NCI-H187 (cell line): ENCODE results near the gene SLC38A8.

Source experiments
- DNase-seq, 2 experiments: peaks; one replicate each; lab custom pipeline; 2025; lab: John Stamatoyannopoulos, UW

The SLC38A8 gene

GRCh38 chr16:83996481-83997252, 45.9 kb downstream of the SLC38A8 start:
- DNase-seq: no peak

DNA sequence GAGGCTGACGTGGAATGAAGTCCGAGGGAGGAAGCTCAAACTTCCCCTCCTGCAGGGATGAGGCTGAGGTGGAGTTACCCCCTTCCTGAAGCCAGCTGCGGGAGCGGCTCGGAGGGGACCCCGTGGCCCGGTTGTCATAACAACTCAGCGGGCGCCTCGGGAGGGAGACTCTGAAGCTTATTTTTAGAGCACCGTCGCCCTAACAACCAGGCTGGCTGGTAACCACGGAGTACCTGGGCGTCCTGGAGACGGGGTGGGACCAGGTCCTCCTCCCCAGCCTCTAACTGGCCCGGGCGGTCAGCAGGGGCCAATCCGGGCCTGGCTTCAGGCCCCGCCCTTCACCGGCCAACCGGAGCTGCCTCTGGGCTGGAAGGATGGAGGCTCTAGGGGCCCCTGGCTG, 46.8 kb downstream of the SLC38A8 start:
- DNase-seq: peak; percentile 15 to 68

DNA sequence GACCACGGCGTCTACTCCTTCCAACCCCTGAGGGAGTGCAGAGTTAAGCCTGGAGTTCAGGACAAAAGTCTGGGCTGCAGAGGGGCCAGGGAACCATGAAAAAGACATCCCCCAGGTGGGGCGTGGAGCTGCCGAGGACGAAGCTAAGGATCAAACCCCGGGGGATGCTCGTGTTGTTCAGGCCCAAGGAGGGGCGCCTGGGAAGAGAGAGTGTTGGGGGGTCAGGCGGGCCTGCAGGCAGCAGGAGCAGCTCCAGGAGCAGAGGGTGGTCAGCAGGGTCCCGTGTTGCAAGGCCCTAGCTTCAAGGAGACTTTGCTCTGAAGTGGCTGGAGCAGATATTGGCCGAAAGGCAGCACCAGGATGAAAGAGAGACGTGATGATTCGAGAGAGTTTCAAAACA, 47.9 kb downstream of the SLC38A8 start:
- no peak for DNase-seq

DNA sequence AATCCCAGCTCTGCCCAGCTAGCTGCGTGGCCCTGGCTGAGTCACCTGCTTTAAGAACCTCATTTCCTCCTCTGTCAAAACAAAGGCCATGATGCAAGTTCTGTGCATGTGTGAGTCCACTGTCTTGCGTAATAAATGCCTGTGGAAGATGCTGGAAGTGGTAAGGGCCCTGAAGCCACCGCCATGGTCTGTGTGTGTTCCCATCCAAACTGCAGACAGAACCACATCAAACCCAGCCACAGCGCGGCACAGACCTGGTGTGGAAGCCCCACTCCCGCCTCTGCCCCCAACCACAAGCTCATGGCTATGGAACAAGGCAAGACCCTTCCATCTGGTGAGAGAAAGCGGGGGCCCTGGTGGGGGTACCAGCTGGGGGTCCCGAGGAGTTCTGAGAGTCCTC, 48.5 kb downstream of the SLC38A8 start:
- no peak for DNase-seq

GRCh38 chr16:83992624-83993023, 50.0 kb downstream of the SLC38A8 start:
- DNase-seq: no peak

DNA sequence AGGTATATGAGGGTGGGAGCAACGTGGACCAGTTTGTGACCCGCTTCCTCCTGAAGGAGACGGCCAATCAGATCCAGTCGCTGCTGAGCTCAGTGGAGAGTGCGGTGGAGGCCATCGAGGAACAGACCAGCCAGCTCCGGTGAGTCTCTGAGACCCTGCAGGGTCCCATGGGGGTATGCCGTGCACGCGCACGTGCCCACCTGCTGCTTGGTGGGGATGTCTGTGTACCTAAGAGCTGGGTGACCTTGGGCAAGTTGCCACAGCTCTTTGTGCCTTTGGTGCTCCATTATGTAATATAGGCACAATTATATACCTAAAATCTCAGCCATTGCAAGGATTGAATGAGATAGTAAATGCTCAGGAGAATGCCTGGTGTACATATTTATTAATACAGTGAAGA, 52.1 kb downstream of the SLC38A8 start:
- no peak for DNase-seq

DNA sequence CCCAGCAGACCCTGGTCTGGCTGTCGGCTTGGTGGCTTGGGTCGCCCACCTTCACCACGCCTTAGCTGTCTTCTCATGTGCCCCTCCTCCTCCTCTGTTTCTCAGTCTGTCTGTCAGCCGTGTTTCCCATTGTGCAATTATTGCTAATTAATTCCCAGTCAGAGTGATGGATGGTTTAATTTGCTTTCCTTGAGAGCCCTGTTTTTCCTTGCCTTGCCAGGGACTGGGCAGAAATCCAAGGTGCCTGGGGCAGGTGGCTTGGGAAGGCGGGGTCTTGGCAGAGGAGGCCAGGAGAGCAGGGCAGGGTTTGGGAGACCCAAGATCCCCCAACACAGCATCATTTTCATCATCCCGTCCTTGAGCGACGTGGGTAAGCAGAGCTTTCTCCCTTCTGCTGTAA, 53.3 kb downstream of the SLC38A8 start:
- DNase-seq: no peak

DNA sequence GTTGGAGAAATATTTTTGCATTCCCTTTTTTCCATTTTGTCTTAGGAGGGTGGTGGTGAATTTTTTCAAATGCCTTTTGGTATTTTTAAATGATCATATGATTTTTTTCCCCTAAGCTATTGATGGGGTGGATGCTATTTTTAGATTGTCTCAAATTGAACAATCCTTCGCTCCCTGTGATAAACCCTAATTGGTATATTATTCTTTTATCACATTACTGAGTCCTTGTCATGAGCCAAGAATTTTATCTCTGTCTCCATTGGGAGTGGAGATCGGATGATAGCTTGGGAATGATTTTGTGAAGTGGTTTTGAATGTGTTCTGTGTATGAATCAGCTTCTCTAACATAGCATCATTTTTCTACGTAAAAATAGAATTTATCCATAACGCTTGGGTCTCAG, 59.1 kb downstream of the SLC38A8 start:
- DNase-seq: no peak

DNA sequence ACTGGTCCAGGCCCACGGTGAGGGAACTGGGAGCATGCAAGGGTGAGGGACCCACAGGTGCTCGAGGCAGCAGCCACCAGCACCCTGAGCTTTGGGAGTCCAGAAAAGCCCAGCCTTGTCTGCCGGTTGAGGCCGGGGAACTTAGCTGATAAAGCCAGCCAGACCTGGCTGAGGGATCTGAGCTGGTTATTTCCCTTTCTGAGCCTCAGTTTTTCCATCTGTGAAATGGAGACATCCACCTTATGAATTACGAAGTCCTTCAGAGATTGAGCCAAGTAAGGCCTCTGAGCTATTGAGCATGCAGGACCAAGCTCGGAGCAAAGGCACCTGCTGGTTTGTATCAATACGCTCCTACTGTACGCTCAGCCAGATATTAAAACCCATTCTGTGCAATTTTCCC, 60.8 kb downstream of the SLC38A8 start:
- DNase-seq: no peak

DNA sequence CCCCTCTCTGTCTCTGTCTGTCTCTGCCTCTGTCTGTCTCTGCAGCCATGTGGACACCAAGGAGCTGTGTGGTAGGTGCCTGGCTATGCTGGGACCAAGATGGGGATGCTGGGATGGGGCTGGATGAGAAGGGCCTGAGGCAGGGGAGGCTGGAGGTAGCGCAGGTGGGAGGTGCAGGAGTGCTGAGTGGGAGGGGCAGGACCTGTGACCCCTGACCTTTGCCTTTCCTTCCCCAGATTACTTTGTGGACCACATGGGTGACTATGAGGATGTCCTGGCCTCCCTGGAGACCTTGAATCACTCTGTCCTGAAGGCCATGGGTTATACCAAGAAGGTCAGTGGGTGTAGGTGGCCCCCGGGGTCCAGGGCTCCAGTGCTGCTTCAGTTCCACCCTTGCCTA, 61.8 kb downstream of the SLC38A8 start:
- no peak for DNase-seq

DNA sequence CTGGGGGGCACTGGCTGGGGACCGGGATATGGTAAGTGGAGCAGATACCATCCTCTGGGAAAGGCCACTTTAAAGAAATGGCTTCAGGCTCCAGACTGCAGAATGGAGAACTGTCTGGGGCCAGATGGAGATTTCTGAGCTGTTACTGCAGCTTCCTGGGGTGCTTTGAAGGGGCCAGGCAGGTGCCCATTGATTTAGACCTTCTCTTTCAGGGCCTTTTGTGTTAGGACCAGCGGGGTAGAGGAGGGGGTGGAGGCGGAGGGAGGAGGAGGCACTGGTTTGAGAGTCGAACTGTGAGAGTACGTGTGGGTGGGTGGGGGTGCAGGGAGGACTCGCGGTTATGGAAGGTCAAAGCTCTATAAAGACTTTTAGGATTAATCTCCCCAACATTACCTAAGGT, 63.2 kb downstream of the SLC38A8 start:
- no peak for DNase-seq

DNA sequence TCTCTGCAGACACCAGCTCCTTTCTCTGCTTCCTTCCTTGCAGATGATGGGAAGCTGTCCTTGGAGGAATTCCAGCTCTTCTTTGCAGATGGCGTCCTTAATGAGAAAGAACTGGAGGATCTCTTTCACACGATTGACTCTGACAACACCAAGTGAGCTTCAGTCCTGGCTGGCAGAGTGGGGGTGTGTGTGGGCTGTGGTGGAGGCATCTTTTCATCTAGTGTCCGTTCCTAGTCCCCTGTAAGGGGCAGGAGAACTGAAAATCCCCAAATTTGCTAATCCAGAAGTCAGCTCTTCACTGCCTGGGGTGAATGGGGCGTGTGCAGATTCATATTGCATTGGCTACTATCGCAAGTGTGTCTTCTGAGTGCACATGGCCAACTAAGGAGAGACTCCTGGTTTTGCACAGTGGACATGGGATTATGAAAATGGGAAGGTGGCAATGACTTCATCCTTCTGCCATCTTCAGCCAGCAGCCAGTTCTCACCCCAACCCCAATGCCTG, 64.1 kb downstream of the SLC38A8 start:
- DNase-seq: no peak

- no peak for DNase-seq
Measured at GRCh38 chr16:83977056-83977815, 65.4 kb downstream of the SLC38A8 start.

DNA sequence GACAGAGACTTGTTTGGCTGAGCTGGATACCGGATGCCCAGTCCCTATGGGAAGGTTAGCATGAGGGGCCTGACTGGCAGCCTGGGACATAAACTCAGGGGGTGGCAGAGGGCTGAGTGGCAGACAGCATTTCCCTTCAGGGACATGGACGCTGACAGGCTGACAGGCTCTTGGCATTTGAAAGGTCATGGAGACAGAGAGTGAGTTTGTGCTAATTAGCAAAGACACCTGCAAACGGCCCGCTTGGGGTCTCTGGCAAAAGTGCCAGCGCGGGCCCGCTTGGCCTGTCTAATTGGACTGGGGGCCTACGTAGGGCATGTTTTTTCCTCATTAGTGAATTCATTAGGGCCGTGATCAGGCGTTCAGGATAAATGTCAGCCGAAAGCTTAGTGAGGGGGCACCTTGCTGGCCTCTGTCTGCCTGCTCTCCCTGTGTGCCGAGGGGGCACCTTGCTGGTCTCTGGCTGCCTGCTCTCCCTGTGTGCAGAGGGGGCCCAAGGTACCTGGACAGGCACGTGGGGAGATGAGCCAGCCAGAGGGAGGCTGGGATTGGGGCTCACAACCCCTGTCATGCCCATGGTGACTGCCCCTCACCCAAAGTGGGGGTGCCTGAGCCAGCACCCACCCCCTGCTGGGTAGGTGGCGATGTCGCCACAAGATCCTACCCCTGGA, 66.9 kb downstream of the SLC38A8 start:
- DNase-seq: no peak

DNA sequence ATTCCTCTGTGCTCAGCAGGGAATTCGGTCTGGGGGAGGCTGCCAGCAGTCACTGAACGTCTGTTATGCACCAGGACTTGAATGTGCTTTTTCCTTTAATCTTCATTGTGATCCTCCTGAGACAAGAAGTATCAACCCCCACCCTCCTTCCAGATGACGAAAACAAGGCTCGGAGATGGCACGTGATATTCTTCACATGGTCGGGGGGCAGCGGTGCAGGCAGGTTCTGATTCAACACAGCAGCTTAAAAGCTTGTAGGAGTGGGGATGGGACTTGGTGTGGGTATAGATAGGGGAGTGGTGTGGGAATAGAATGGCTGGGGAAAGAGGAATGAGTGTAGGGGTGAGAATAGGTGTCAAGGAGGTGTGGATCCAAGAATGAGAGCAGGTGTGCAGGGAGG, 68.1 kb downstream of the SLC38A8 start:
- no peak for DNase-seq

- no peak for DNase-seq
Measured at GRCh38 chr16:83973581-83974385, 68.8 kb downstream of the SLC38A8 start.

- no peak for DNase-seq
Measured at GRCh38 chr16:83973077-83973476, 69.5 kb downstream of the SLC38A8 start.

- no peak for DNase-seq
Measured at GRCh38 chr16:83972256-83973008, 70.2 kb downstream of the SLC38A8 start.

DNA sequence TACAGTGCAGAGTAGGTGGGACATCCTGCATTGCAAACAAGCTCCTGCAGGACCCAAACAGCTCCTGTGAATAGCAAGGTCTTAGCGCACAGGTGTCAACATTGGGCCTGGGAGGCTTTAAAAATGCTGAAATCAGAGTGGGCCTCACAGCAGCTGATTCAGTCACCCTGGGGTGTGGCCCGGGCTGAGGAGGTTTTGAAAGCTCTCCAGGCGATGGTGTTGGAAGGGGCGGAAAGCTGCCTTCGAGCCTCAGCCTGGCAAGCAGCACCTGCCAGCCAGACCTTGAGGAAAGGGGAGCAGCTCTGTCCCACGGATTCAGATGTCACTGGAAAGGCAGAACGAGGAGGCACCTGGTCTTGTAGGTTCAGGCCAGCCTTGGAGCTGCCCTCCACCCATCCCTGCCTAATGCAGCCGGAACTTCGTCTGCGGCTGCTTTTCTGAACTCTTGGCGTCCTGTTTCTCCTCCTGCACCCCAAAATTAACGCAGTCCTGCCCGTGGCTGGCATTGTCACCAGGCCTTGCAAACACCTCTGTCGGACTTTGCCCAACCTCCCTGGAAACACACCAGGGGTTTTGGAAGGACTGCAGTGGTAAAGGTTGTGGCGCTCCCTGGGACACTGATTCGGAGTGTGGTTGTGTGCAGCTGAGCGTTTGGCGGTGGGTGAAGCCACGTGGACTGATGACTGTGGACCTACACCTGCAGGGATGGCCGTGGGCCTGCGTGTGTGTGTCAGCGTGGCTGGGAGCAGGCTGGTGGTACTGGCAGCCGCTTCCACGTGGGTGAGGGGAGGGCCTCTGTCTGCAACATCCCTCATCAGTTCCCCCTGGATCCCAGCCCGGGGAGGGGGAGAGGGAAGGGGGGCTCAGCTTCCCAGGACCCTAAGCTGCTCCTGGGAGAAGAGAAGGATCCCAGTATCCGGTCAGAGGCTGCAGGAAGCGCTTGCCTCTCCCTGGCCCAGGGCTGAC, 71.1 kb downstream of the SLC38A8 start:
- peak in 1 of 2 experiments; percentile 39 for DNase-seq

DNA sequence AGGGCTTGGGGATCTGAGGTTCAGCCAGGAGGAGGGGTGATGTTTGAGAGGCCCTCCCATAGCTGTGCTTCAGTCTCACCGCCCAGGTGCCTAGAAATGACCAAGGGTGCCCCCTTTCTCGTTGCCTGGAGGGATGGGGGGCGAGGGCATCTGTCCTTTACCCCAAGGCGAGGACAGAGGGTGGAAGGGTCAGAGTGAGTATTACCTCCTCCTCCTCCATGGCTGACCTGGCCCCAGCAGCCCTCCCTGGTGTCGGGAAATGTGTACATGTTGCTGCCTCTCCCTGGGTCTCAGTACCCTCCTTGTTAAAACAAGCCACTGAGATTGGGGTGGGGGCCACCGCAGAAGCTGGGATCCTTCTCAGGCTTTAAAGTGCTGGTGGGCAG, 72.2 kb downstream of the SLC38A8 start:
- DNase-seq: no peak
